ENCODE data around the gene ZC3H18. TPM values are rescaled to one million over a fixed set of nuclear protein-coding genes. Genes with fewer than 3 reads are reported as not detected.
A peak's percentile ranks its signal among the peaks of the same experiment; 100 is the strongest.

The ZC3H18 gene
- total and polyA plus RNA-seq, 2 experiments from 2014 or later = 30.0 to 40.7 TPM

- Mint-ChIP-seq H3K36me3 (ENCODE audit: low read depth) (peaks cover 14% of the 10 kb centered on the region; the same call in 2 of the 3 replicates), H3K27ac (no peak overlapping the region), H3K27me3 (ENCODE audit: insufficient read depth, low read depth, poor library complexity) (peaks cover 25% of the 10 kb centered on the region), H3K4me1 (peaks cover 46% of the 10 kb centered on the region), H3K4me3 (peak overlapping the region; percentile 50; the same call in 2 of the 3 replicates), H3K9me3 (peaks cover 3% of the 10 kb centered on the region; the same call in 1 of the 3 replicates)
- Histone ChIP-seq H3K27me3 (ENCODE audit: insufficient read depth) (no peaks in the 10 kb centered on the region; the same call in 1 of the 2 replicates), H3K4me3 (no peak overlapping the region), H3K9me2 (ENCODE audit: insufficient read depth) (no peaks in the 10 kb centered on the region), H3K79me2 (replicated peaks; ENCODE audit: insufficient read depth) (no peaks in the 10 kb centered on the region), H3K36me3 (ENCODE audit: insufficient read depth) (no peaks in the 10 kb centered on the region), H3F3A (replicated peaks; ENCODE audit: low read depth) (0 out of 2 replicates have a peak, but pooled peaks cover 19% of the 10 kb centered on the region), H3K4me1 (ENCODE audit: insufficient read depth) (peaks cover 25% of the 10 kb centered on the region), H2AFZ (no peak overlapping the region), H3K27ac (ENCODE audit: low read depth) (no peak overlapping the region), H3K4me2 (peak overlapping the region; percentile 91; the same call in 1 of the 2 replicates), H4K20me1 (replicated peaks; ENCODE audit: insufficient read depth) (no peaks in the 10 kb centered on the region)
- TF ChIP-seq JUNB (IDR thresholded peaks at IDR 0.05; ENCODE audit: unreplicated experiment) (no peak), ZNF331 (CRISPR knock-in tag; IDR thresholded peaks at IDR 0.05; ENCODE audit: low read depth) (no peak), CTCF (conservative IDR thresholded peaks at IDR 0.05; ENCODE audit: low read depth in 2 of 2) (peak in 1 of 2 experiments; percentile 31; a peak in 1 of 4 replicates)
- ATAC-seq (no peak), DNase-seq (ENCODE audit: low spot score) (no peak)
These were observed 65.6 kb downstream of the ZC3H18 start for GRCh38 chr16:88635671-88636319.

- H3K27ac Mint-ChIP-seq = no peak overlapping the region; the same call in 1 of the 2 replicates
- H3K27me3 Mint-ChIP-seq (ENCODE audit: insufficient read depth, low read depth, poor library complexity) = peaks cover 31% of the 10 kb centered on the region
- no peak overlapping the region for H3K27ac ChIP-seq (ENCODE audit: low read depth)
- ATAC-seq (no peak), DNase-seq (ENCODE audit: low spot score) (no peak)
- H3K4me1 Mint-ChIP-seq = peaks cover 40% of the 10 kb centered on the region
- H3K4me3 Mint-ChIP-seq = peak overlapping the region; percentile 50; the same call in 2 of the 3 replicates
- H3K4me3 ChIP-seq = no peak overlapping the region
- H3K4me2 ChIP-seq = no peak overlapping the region
- no peaks in the 10 kb centered on the region for H4K20me1 ChIP-seq (replicated peaks; ENCODE audit: insufficient read depth)
- H2AFZ ChIP-seq = no peak overlapping the region
- H3K27me3 ChIP-seq (ENCODE audit: insufficient read depth) = no peaks in the 10 kb centered on the region; the same call in 1 of the 2 replicates
- peaks cover 22% of the 10 kb centered on the region for H3K4me1 ChIP-seq (ENCODE audit: insufficient read depth)
- no peaks in the 10 kb centered on the region for H3K79me2 ChIP-seq (replicated peaks; ENCODE audit: insufficient read depth)
- no peaks in the 10 kb centered on the region for H3K9me2 ChIP-seq (ENCODE audit: insufficient read depth)
- 0 out of 2 replicates have a peak, but pooled peaks cover 19% of the 10 kb centered on the region for H3F3A ChIP-seq (replicated peaks; ENCODE audit: low read depth)
- peaks cover 6% of the 10 kb centered on the region; the same call in 2 of the 3 replicates for H3K9me3 Mint-ChIP-seq
- H3K36me3 ChIP-seq (ENCODE audit: insufficient read depth) = no peaks in the 10 kb centered on the region
- peaks cover 5% of the 10 kb centered on the region; the same call in 2 of the 3 replicates for H3K36me3 Mint-ChIP-seq (ENCODE audit: low read depth)
- TF ChIP-seq EZH2phosphoT487 (IDR thresholded peaks at IDR 0.05; ENCODE audit: unreplicated experiment) (no peak), ZNF462 (CRISPR knock-in tag; IDR thresholded peaks at IDR 0.05) (no peak), CTCF (conservative IDR thresholded peaks at IDR 0.05; ENCODE audit: low read depth in 2 of 2) (0 out of 4 replicates have a peak, but pooled peaks of 1 of the 2 experiments have one; percentile 29), CREB1 (CRISPR knock-in tag; IDR thresholded peaks at IDR 0.05; ENCODE audit: low read depth) (no peak), POLR2AphosphoS5 (IDR thresholded peaks at IDR 0.05; ENCODE audit: low read depth) (no peak), ZNF331 (CRISPR knock-in tag; IDR thresholded peaks at IDR 0.05; ENCODE audit: low read depth) (no peak)
These were observed 66.5 kb downstream of the ZC3H18 start for GRCh38 chr16:88636488-88637265.
